SH-SY5Y (cell line): Measurements from ENCODE around the gene ANLN.

Experiments
- GATA2 ChIP-seq: IDR thresholded peaks from 2 replicates; pipeline ENCODE4 v1.6.1; 2011; ENCODE audit warnings: mild to moderate bottlenecking, low read depth, low read length
- GATA3 ChIP-seq: IDR thresholded peaks from 2 replicates; pipeline ENCODE4 v1.6.1; 2011; ENCODE audit warnings: low read depth, mild to moderate bottlenecking, low read length, moderate library complexity

The ANLN gene

GRCh38 chr7:36484265-36484664, 94.6 kb downstream of the ANLN start:
- TF ChIP-seq GATA3: no peak
- no peak for TF ChIP-seq GATA2

GRCh38 chr7:36486336-36486735, 96.7 kb downstream of the ANLN start:
- TF ChIP-seq GATA2 (no peak), GATA3 (no peak)

GRCh38 chr7:36487756-36488336, 98.2 kb downstream of the ANLN start:
- TF ChIP-seq GATA3 (no peak), GATA2 (no peak)

GRCh38 chr7:36490419-36490830, 100.8 kb downstream of the ANLN start:
- TF ChIP-seq GATA3: no peak
- TF ChIP-seq GATA2: no peak

GRCh38 chr7:36491317-36491716, 101.7 kb downstream of the ANLN start:
- TF ChIP-seq GATA3 (no peak), GATA2 (no peak)

GRCh38 chr7:36496576-36496975, 106.9 kb downstream of the ANLN start:
- TF ChIP-seq GATA3: no peak
- no peak for TF ChIP-seq GATA2

GRCh38 chr7:36497775-36498174, 108.1 kb downstream of the ANLN start:
- TF ChIP-seq GATA2 (no peak), GATA3 (no peak)
